Hepatocyte (in vitro differentiated cells): ENCODE measurements around the gene KAT7. TPM values are rescaled to one million over a fixed set of nuclear protein-coding genes. Genes with fewer than 3 reads are reported as not detected.

Experiments
- DNase-seq: peaks from one replicate; pipeline ENCODE4 v3.0.0-alpha.2; 2016; ENCODE audit warnings: low spot score
- H2AFZ ChIP-seq: fragments of 200-600 bp; sonication (generic); 2 replicates; pipeline ENCODE4 v1.6.0; 2016; ENCODE audit warnings: antibody characterized with exemption, mild to moderate bottlenecking
- H3K27ac ChIP-seq: fragments of 200-600 bp; sonication (generic); 2 replicates; pipeline ENCODE4 v1.5.1; 2016; ENCODE audit warnings: mild to moderate bottlenecking
- H3K27me3 ChIP-seq: fragments of 200-600 bp; sonication (generic); 2 replicates; pipeline ENCODE4 v1.6.1; 2016
- H3K36me3 ChIP-seq: fragments of 200-600 bp; sonication (generic); replicated peaks from 2 replicates; pipeline ENCODE4 v1.5.1; 2016; ENCODE audit warnings: low read depth; ENCODE audit not compliant: insufficient read depth
- H3K4me1 ChIP-seq: fragments of 200-600 bp; sonication (generic); 2 replicates; pipeline ENCODE4 v1.5.1; 2016; ENCODE audit warnings: mild to moderate bottlenecking, moderate library complexity; ENCODE audit not compliant: insufficient read depth
- H3K4me2 ChIP-seq: fragments of 200-600 bp; sonication (generic); 2 replicates; pipeline ENCODE4 v1.6.0; 2016
- H3K4me3 ChIP-seq: fragments of 200-600 bp; sonication (generic); 2 replicates; pipeline ENCODE4 v1.5.1; 2016; ENCODE audit warnings: mild to moderate bottlenecking
- H3K79me2 ChIP-seq: fragments of 200-600 bp; sonication (generic); 2 replicates; pipeline ENCODE4 v1.6.0; 2017; ENCODE audit warnings: mild to moderate bottlenecking
- H3K9me2 ChIP-seq: fragments of 200-600 bp; sonication (generic); replicated peaks from 2 replicates; pipeline ENCODE4 v1.6.0; 2017; ENCODE audit warnings: mild to moderate bottlenecking; ENCODE audit not compliant: insufficient read depth
- H3K9me3 ChIP-seq: fragments of 200-600 bp; sonication (generic); 2 replicates; pipeline ENCODE4 v1.5.1; 2016; ENCODE audit warnings: low read depth, mild to moderate bottlenecking
- H4K20me1 ChIP-seq: fragments of 200-600 bp; sonication (generic); 2 replicates; pipeline ENCODE4 v1.6.0; 2016; ENCODE audit warnings: mild to moderate bottlenecking; ENCODE audit not compliant: insufficient read depth, poor library complexity, severe bottlenecking
- EZH2 ChIP-seq: fragments of 200-600 bp; sonication (generic); IDR thresholded peaks from 2 replicates; pipeline ENCODE4 v1.6.1; 2016; ENCODE audit warnings: antibody characterized with exemption, mild to moderate bottlenecking, borderline replicate concordance
- EZH2phosphoT487 ChIP-seq: fragments of 200-600 bp; sonication (generic); IDR thresholded peaks from one replicate; pipeline ENCODE4 v1.6.1; 2018; ENCODE audit warnings: antibody characterized with exemption, mild to moderate bottlenecking, low read depth, moderate library complexity; ENCODE audit not compliant: unreplicated experiment, severe bottlenecking
- WGBS: methylation state at CpG from one replicate; pipeline ENCODE4 v1.1.6; 2016; ENCODE audit warnings: low lambda C conversion rate; ENCODE audit errors: missing lambda C conversion rate; 5-methylcytosine and 5-hydroxymethylcytosine counted together
- polyA plus RNA-seq: library from polyadenylated mRNA; unstranded; fragments of >200 nt; fragmentation: Nextera tagmentation; extraction: Ambion mirVana; gene quantifications from 2 replicates; pipeline ENCODE4 v1.2.1, GENCODE V29; 2016
- total RNA-seq: library from RNA; depleted of rRNA; stranded (reverse); fragments of >200 nt; gene quantifications from 2 replicates; pipeline ENCODE4 v1.2.3, GENCODE V29; 2014
- TF ChIP-seq, protein P1 (sequence below): fragments of 200-600 bp; sonication (generic); IDR thresholded peaks from 2 replicates; pipeline ENCODE4 v1.5.1; 2016; ENCODE audit warnings: antibody characterized with exemption, mild to moderate bottlenecking; ENCODE audit not compliant: poor library complexity

The KAT7 gene
- total and polyA plus RNA-seq, 2 experiments from 2014 or later: 21.4 to 30.1 TPM

DNA sequence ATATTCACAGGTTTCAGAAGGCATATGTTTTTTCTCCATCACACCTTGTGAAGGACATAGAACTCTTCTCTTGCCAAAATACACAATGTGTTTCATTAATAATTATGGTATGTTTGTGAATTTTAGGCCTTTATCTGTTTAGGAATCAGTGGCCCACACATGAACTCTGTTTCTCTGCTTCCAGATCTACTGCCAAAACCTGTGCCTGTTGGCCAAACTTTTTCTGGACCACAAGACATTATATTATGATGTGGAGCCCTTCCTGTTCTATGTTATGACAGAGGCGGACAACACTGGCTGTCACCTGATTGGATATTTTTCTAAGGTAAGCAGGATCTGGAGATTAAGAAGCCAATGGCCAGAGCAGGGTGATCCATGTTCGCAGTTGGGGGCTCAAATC, 33.0 kb downstream of the KAT7 start:
- 92% methylated on average over 2 of the region's 2 CpGs for WGBS

DNA sequence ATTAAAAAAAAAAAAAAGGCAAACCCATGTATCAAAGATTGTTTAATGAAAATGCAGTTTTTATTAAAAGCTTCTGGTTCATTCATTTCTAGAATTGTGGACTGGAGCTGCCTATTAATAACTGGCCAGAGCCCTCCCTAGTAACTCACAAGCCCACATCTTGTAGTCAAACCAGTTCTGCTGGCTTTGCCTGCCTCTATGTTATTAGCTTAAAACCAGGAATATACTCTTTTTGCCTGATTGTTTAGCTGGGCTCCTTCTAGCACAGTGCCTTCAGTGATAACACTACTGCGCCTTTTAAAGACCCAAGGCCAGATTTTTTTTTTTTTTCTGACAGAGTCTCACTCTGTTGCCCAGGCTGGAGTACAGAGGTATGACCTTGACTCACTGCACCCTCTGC, 33.4 kb downstream of the KAT7 start:
- H4K20me1 ChIP-seq: no peaks in the 10 kb centered on the region
- H3K4me2 ChIP-seq: no peak overlapping the region
- DNase-seq: peak; percentile 20
- TF ChIP-seq, protein P1, sequence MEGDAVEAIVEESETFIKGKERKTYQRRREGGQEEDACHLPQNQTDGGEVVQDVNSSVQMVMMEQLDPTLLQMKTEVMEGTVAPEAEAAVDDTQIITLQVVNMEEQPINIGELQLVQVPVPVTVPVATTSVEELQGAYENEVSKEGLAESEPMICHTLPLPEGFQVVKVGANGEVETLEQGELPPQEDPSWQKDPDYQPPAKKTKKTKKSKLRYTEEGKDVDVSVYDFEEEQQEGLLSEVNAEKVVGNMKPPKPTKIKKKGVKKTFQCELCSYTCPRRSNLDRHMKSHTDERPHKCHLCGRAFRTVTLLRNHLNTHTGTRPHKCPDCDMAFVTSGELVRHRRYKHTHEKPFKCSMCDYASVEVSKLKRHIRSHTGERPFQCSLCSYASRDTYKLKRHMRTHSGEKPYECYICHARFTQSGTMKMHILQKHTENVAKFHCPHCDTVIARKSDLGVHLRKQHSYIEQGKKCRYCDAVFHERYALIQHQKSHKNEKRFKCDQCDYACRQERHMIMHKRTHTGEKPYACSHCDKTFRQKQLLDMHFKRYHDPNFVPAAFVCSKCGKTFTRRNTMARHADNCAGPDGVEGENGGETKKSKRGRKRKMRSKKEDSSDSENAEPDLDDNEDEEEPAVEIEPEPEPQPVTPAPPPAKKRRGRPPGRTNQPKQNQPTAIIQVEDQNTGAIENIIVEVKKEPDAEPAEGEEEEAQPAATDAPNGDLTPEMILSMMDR: no peak
- H2AFZ ChIP-seq: no peak overlapping the region
- no peaks in the 10 kb centered on the region for H3K9me2 ChIP-seq
- peaks cover 7% of the 10 kb centered on the region for H3K79me2 ChIP-seq
- no peaks in the 10 kb centered on the region for H3K4me1 ChIP-seq
- WGBS: 86% methylated on average over 1 of the region's 1 CpG
- no peaks in the 10 kb centered on the region for H3K9me3 ChIP-seq
- no peaks in the 10 kb centered on the region for H3K27me3 ChIP-seq
- no peak overlapping the region for H3K27ac ChIP-seq
- no peak overlapping the region for H3K4me3 ChIP-seq
- H3K36me3 ChIP-seq: no peaks in the 10 kb centered on the region

More for the DNA sequence above, 33.0 kb downstream of the KAT7 start:
- peaks cover 7% of the 10 kb centered on the region for H3K79me2 ChIP-seq
- DNase-seq: no peak
- H3K4me1 ChIP-seq: no peaks in the 10 kb centered on the region
- TF ChIP-seq EZH2: no peak
- TF ChIP-seq EZH2phosphoT487: no peak
- TF ChIP-seq, protein P1: no peak
- H4K20me1 ChIP-seq: no peaks in the 10 kb centered on the region
- no peaks in the 10 kb centered on the region for H3K27me3 ChIP-seq
- H3K4me3 ChIP-seq: no peak overlapping the region
- H2AFZ ChIP-seq: no peak overlapping the region
- H3K36me3 ChIP-seq: no peaks in the 10 kb centered on the region
- H3K9me2 ChIP-seq: no peaks in the 10 kb centered on the region
- H3K27ac ChIP-seq: no peak overlapping the region
- no peaks in the 10 kb centered on the region for H3K9me3 ChIP-seq
- H3K4me2 ChIP-seq: no peak overlapping the region

DNA sequence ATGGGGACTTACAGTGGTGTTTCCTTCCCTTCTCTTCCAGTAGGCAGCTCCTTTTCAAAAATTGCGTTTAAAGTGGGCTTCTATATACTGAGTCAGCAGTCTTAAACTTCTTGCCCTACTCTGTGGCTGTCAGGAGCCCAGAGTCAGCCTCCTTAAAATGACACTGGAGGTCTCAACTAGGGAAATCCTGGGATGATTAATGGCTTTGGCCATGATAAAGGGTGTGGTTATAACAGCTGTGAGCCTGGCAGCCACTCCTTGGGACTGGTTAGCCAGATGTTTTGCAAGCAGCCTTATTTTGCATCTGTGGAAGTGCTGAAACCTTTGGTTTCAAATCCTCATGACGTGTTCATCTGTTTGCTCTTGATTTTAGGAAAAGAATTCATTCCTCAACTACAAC, 34.3 kb downstream of the KAT7 start:
- no peak overlapping the region for H3K4me2 ChIP-seq
- H3K36me3 ChIP-seq: no peaks in the 10 kb centered on the region
- no peak for DNase-seq

More for the DNA sequence above, 34.3 kb downstream of the KAT7 start:
- Histone ChIP-seq H3K27me3 (no peaks in the 10 kb centered on the region), H2AFZ (no peak overlapping the region), H3K9me3 (no peaks in the 10 kb centered on the region), H3K27ac (no peak overlapping the region), H3K79me2 (peaks cover 7% of the 10 kb centered on the region), H3K4me3 (no peak overlapping the region), H3K9me2 (no peaks in the 10 kb centered on the region), H4K20me1 (no peaks in the 10 kb centered on the region), H3K4me1 (no peaks in the 10 kb centered on the region)
- no peak for TF ChIP-seq EZH2
- TF ChIP-seq, protein P1: no peak
- no peak for TF ChIP-seq EZH2phosphoT487
- 83% methylated on average over 2 of the region's 2 CpGs for WGBS
